ENCODE results near the gene STRN3.

The STRN3 gene

DNA sequence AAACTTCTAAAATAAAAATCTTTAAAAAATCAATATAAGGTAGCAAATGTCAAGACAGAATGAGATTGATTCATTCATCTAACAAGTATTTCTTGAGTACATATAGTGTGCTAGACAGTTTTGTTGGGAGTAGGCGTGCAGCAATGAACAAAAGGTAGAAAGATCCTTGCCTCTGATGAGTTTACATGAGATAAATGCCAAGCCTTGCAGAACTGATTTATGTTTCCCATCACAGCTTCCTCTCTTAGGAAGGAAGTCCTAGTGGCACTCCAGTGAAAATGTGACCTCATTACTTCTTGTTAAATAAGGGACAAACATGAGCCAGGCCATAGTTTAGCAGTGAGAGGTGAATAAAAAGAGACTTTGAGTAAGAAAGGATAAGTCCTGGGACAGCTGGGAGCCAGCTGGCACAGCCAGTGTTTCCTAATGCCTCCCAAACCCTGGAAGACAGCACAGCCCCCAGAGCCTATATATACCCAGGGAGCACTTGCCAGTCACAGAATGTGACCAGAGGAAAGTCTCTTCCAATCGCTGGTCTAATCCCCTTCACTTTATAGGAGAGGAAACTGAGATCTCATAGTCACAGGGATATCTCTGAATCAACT lies 156.5 kb downstream of the STRN3 start:
- DNase-seq = no peak

DNA sequence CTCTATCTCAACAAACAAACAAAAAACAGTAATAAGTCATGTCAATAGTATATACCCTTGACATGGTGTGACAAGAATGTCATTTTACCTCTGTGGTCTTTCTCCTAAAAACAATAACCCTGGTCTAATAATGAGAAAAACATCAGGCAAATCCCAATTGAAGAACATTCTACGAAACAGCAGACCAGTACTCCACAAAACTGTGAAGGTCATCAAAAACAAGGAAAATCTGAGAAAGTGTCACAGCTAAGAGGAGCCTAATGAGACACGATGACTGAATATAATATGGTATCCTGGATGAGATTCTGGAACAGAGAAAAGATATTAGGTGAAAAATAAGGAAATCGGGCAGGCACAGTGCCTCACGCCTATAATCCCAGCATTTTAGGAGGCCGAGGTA lies 157.4 kb downstream of the STRN3 start:
- DNase-seq = no peak

DNA sequence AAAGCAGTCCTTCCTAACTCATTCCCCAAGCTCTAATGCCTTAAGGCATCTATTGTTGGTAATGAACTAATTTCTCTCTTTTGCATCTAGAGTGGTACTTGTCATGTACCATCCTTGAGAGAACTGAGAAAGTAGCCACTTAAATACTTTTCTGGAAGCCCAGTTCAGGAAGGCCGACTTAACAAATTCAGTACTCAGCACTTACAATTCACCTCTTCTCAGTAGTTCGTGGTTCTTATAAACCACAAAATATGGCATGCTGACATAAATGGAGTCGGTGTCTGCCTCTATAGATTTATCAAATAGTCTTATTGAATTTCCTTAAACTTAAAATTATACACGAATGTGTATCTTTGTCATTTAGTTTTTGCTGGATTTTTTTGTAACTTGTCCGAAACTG lies 161.2 kb downstream of the STRN3 start:
- DNase-seq = no peak

DNA sequence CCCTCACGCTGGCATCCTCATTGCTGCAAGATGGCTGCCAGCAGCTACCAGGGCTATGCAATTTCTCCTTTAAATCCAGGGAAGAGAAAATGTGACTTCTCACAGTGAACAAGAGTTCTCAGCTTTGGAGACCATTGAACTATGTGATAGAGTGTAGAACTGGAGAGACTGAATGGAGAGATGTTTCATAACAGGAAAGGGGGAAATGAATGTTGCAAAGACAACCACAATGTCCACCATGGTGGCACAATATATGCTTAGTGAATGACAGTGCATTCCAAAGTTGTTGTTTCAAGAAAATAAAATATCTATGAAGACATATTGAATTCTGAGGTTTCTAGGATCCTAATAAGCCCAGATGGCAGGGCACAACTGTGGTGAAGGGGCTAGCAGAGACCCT lies 165.0 kb downstream of the STRN3 start:
- peak; percentile 80 to 86 for DNase-seq

DNA sequence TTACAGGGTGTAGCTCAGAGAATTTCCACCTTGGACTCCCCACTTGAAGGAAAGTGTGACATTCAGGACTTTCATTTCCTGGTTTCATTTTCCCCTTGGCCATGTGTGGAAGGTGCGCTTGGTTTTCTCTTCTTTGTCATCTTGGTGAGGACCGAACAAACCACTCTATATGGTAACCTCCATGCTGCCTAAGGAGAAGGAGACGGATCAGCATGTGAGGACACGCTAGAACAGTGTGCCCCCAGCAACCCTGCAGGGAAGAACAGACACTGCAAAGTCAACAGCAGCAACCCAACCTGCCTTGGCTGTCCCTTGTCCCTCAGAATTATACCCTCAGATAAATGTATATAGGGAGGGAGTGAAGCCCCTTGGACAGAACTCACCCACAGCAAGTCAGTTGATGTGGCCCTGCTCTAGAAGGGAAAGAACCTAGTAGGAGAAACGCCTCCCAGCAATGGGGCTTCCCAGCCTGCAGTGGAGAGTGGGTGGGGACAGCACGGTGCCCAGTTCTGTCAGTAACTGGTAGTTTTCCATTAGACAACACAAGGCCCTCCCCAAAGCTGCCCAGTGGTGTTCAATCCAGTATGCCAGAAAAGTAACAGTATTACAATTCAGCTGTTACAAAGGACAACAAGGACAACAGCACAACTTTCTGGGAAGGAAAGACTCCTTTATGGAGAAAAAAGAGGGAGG lies 170.7 kb downstream of the STRN3 start:
- no peak for DNase-seq

DNA sequence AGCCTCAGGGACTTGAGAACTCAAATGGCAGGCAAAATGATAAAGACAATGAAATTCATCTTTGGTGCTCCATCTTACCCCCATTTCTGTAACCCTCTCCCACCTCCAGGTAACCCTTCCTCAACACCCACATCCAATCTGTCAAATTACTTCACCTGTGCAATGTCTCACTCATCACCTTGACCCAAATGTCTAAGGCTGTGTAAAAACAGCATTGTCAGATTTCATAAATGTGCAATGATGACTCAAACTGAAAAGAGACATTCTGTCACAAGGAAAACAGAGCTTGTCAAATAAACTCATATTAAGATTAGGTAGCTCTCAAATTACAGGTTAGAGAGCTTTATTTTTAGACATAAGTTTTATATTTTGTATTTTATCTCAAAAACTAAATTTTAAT lies 171.7 kb downstream of the STRN3 start:
- DNase-seq = no peak

DNA sequence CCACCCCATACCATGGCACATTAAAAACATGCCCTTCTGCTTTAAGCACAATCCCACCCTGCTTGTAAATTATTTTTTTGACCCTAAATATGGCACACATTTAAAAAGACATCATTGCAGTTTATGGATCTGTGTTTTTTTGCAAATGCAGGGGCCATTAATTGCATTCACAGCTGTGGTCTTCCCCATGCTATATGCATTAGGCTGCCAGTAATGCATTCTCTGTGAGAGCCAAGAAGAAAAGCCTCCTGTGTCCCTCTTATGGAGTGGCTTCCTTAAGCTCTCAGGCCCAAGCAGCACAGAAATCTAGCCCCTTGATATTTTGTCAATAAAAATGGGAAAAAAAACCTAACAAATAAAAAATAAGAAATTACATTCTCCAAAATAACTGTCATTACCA lies 172.2 kb downstream of the STRN3 start:
- DNase-seq = no peak

DNA sequence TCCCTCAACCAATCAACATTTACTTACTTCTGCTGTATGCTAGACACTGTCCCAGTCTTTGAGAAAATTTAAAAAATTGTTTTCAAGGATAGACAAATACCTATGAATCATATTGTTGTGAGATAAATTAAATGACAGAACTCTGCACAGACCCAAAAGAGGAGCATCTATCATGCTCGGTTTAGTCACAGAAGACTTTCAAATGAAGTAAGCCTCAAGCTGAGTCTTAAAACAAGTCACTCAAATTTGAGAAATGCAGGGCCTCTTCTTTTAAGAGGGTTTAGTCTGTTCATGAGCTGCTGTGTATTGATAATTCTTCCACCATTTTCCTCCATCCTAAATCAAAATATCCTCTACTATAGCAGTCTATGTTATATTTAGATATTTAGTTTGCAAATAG lies 176.2 kb downstream of the STRN3 start:
- no peak for DNase-seq

DNA sequence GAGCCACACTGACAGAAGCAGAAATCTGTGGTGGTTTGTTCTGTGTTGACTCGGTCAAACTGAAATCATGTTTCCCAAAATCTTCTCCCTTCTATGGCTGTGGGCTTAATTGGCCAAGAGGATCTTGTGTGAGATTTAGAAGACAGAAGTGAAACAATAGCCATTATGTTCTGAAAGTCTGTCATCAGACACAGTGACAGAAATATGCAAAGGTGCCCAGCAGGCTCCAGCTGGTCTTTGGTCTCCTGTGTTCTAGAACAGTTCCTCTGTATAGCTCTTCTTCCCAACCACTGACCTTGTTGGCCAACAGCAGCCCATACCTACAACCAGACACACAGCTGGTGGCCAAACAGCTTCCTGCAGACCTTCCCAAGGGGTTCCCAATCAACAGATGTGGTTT lies 176.8 kb downstream of the STRN3 start:
- DNase-seq = peak in 1 of 2 experiments; percentile 7

DNA sequence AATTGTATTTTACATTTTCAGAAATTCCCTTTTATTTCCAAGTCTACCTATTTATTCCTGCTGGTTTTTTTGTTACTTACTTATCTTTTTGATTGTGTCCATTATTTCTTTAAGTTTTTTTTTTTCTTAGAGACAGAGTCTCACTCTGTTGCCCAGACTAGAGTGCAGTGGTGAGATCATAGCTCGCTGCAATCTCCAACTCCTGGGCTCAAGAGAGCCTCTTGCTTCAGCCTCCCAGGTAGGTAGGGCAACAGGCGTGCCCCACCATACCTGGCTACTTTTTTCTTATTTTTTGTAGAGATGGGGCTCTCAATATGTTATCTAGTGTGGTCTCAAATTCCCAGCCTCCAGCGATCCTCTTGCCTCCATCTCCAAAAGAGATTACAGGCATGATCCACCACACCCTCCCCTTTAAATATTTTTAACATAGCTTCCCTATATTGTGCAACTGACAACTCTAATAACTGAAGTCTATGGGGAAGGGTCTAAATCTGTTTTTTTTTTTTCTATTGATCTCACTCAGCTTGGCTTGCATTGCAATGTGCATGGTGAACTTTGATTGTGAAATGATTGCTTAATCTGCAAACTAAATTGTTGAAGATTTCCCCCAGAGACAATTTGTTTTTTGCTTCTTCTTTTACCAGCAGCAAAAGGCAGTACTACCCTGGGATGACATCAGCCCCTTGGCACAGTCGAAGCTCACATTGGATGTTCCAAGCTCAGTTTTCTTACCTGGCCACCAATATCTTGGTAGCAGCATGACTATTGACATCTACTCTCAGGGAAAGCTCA lies 177.5 kb downstream of the STRN3 start:
- DNase-seq = peak; percentile 67 to 68
